COR-L47 (cell line): ENCODE results near the gene NKX6-1.
A peak's percentile ranks its signal among the peaks of the same experiment; 100 is the strongest.

Source experiments
- DNase-seq: peaks from one replicate; lab custom pipeline; 2025; lab: John Stamatoyannopoulos, UW

The NKX6-1 gene

DNA sequence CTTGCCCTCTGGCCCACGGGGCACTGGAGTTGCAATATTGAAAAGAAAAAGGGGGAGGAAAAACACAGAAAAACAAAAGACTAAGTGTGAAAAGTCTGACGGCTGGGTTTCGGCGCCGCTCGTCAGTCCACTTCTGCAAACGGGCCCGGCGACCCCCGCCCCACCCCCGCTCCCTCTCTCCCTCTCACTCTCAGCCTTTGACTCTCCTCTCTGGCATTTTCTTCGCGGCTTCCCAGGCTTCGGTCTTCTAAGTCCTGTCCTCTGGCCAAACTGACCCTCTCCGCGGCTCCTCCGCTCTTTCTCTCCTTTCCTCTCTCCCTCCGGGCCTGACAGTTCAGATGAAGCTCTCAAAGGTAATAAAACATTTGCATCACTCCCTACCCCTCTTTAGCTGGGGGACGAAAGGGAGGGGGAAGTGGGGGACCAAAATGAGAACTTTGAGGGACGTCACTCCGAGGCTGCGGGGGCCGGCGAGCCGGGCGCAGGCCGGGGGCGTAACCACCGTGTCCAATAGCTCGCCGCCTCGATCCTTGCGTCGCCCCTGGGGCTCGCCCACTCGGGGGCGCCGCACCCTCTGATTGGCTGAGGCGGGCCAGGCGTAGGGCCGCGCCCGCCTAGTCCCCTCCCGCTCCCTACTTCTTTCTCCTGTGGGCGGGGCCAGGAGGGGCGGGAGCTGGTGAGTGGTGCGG, at the start of gene NKX6-1:
Gene NKX6-1, minus strand, starts transcription at position 358 of the 689 bp plus-strand sequence. CDS start 1,064 bp downstream, outside the sequence.
- DNase-seq, result peak; percentile 80

GRCh38 chr4:84547211-84547610, 48.1 kb upstream of the NKX6-1 start:
- DNase-seq, result no peak

- no peak for DNase-seq
Observed at GRCh38 chr4:84545093-84545492, 46.0 kb upstream of the NKX6-1 start.

DNA sequence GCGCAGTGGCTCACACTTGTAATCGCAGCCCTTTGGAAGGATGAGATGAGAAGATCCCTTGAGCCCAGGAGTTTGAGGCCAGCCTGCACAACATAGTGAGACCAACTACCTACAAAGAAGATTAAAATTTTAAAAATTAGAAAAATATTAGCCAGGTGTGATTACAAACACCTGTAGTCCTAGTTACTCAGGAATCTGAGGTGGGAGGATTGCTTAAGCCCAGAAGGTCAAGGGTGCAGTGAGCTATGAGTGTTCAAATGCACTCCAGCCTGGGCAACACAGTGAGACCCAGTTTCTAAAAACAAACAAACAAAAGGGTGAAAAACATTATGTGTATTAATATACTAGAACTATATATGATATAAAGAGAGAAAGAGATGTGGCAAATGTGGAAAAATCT, 36.8 kb upstream of the NKX6-1 start:
- no peak for DNase-seq

DNA sequence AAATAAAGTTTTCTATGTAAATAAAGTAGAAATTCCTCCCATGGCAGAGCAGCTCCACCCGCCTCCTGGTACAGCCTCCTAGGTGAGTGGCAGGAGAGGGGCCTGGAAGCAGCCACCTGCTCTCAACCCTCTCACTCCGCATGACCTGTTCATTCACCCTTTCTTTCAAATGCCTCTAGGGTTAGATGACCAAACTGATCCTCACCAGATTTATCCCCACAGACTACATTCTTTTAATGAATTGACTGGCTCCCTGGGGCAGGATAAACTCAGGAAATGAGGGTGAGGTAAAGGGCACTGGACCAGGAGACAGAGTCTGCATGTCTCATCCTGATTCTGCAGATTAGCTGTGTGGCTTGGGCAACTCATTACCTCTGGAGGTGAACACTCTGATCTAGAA, 32.6 kb upstream of the NKX6-1 start:
- DNase-seq, result no peak

GRCh38 chr4:84530871-84531270, 31.8 kb upstream of the NKX6-1 start:
- no peak for DNase-seq

DNA sequence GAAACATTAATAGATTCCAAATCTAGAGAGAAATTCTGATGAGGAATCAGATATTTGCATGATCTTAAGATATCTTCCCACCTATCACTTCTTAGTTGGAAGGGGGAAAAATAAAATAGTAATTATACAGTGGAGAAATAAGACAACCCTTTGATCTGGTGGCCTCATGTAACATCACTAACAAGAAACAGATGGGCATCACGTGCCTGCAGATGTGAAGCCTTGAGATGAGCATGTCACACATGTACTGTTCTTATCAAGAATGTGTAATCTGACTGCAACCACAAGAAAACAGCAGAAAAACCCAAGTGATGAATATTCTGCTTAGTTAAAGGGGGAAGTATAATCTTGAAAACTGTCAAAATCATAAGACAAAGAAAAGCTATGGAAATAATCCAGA, 31.4 kb upstream of the NKX6-1 start:
- no peak for DNase-seq

DNA sequence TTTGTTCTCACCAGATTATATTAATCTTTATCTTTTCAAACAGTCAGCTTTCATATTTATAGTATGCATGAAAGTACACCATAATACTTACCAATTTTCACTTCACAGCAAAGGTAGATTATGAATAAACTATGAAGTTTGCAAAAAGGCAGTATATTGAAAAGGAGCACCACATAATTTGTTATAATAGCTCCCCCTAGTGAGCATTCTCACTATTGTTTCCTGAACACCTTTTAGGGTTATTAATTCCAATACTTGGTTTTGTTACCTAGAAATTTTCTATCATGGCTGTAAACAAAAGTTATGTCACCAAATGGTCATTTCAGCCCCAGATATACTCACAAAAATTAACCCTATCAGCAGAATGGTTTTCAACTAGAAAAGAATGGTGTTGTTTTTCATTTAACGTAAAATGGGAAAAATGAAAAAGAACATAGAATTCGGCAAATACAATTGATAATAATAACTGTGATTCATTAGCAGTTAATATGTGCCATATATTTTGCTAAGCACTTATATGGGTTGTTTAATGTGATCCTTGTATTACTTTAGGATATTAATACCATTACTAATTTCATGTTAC, 30.2 kb upstream of the NKX6-1 start:
- DNase-seq, result peak; percentile 11

- no peak for DNase-seq
Observed at GRCh38 chr4:84527391-84527790, 28.3 kb upstream of the NKX6-1 start.

DNA sequence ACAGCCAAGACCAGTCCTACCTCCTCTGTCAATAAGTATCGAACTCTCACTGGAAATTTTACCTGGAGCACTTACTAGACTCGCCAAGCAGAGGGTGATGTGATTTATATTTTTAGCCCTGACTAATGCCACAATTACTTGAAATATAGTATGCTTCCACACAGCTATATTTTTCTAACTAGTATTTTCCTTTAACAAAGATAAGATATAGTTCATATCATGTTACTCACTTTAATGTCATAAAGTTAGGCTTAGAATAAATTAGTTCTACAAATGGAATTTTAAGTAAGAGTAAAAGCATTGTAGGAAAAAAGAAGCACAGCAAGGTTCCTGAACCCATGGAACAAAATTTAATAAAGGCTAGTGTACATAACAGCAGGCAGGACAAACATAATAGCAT, 16.0 kb upstream of the NKX6-1 start:
- no peak for DNase-seq

GRCh38 chr4:84512277-84512676, 13.2 kb upstream of the NKX6-1 start:
- DNase-seq, result no peak

DNA sequence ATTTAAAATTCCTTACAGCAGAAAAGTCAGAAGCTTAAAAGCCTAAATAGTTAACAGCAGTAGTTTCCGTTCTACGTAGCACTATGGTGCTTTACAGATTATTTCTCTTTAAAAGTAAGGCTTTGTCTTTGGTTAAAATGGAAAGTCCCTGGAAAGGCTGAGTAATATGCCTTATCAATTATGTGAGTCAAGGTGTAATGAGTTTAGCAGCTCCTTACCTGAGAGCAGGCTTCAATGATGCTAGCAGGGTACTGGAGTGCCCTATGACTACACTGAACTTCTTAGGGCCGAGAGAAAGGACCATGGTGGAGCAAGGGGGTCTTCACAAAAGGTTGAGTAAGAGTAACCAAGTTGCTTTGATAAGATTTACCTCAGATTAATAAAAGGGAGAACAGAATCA, 12.6 kb upstream of the NKX6-1 start:
- no peak for DNase-seq

DNA sequence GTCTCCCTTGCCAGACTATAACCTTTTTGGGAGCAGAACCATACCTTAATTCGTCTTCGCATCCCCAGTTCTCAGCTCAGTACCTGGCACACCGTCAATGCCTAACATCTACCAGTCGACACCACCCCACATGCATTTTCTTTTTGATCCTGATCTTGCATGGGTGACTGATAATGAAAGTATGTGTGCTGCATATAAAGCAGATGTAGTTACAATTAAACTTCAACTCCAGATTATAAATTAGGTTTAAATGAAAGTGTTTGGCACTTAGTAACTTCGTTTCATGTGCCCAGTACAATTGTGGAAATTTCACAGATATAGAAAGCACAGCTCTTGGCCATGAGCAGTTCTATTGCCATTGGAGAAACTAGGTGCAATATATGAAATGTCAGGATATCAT, 8.8 kb upstream of the NKX6-1 start:
- no peak for DNase-seq

GRCh38 chr4:84504821-84505220, 5.7 kb upstream of the NKX6-1 start:
- DNase-seq, result no peak

GRCh38 chr4:84503495-84504437, 4.7 kb upstream of the NKX6-1 start:
- peak; percentile 55 for DNase-seq

- DNase-seq, result no peak
Observed at GRCh38 chr4:84502955-84503373, 3.9 kb upstream of the NKX6-1 start.

GRCh38 chr4:84502333-84502954, 3.4 kb upstream of the NKX6-1 start:
- DNase-seq, result no peak

- DNase-seq, result no peak
Observed at GRCh38 chr4:84501721-84502267, 2.7 kb upstream of the NKX6-1 start.

- no peak for DNase-seq
Observed at GRCh38 chr4:84501202-84501503, 2.1 kb upstream of the NKX6-1 start.

DNA sequence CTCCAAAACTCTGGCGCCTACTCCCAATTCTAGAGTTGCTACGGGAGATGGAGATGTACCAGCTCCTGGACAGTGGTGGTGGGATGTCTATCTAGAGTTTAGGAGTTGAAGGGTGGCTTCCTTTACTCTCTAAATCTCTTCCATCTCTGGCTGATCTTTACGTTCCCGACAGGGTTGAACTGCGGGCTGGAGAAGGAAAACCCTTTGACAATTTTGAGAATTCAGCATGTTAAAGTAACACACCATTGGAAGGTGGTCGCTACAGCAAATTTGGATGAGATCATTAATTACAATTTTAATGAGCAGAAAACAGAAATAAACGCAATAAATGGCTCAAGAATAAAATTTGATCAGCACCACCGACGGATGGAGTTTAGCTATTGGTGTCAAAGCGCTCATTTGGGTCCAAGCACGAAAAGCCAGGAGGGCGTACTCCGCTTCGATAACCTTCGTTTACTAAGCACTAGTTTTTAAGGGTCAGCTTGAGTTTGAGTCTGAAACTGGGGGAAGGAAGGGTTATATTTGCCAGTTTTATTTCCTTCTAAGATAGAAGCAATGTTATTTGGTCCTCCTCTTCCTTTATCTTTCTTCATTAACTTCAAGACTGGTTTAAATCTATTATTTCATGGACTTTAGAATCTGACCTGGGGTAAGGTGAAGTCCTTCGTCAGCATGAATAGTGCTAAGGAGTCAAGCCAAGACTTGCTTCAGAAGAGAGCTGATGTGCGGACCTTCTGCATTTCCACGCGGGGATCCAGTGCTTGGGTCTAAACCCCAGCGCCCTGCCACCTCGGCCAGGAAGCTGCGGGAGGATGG, 1.5 kb upstream of the NKX6-1 start:
- no peak for DNase-seq

DNA sequence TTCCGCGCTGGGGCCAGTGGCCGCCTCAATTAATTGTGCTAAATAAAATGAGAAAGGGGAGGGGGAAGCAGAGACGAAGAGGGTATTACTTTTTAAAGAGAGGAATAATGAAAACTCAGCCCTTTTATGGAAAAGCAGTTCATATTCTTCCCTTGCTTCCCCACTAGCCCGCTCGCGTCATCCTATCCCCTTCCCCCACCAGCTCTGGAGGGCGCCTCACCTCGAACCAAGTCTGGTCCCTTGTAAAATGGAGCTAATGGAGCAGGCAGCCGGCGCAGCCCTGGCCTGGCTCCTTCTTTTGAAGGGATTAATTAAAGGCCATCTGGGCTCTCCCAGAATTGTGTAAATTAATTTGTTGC, 511 bp upstream of the NKX6-1 start:
- DNase-seq, result no peak
